HFF-Myc (cell line): Measurements from ENCODE around the gene SGO1.

ENCODE experiments used
- DNase-seq: peaks from one replicate; pipeline ENCODE4 v3.0.0-alpha.2; 2011; ENCODE audit warnings: low read depth; ENCODE audit errors: extremely low read depth
- H3K4me3 ChIP-seq: replicated peaks from 2 replicates; pipeline ENCODE4 v1.5.1; 2011; ENCODE audit warnings: low read depth, mild to moderate bottlenecking, control low read depth, low read length
- TF ChIP-seq, protein P1 (sequence below): IDR thresholded peaks from 2 replicates; pipeline ENCODE4 v1.5.1; 2012; ENCODE audit warnings: mild to moderate bottlenecking, low read depth, low read length, control low read depth; ENCODE audit errors: missing control alignments

Gene SGO1

DNA sequence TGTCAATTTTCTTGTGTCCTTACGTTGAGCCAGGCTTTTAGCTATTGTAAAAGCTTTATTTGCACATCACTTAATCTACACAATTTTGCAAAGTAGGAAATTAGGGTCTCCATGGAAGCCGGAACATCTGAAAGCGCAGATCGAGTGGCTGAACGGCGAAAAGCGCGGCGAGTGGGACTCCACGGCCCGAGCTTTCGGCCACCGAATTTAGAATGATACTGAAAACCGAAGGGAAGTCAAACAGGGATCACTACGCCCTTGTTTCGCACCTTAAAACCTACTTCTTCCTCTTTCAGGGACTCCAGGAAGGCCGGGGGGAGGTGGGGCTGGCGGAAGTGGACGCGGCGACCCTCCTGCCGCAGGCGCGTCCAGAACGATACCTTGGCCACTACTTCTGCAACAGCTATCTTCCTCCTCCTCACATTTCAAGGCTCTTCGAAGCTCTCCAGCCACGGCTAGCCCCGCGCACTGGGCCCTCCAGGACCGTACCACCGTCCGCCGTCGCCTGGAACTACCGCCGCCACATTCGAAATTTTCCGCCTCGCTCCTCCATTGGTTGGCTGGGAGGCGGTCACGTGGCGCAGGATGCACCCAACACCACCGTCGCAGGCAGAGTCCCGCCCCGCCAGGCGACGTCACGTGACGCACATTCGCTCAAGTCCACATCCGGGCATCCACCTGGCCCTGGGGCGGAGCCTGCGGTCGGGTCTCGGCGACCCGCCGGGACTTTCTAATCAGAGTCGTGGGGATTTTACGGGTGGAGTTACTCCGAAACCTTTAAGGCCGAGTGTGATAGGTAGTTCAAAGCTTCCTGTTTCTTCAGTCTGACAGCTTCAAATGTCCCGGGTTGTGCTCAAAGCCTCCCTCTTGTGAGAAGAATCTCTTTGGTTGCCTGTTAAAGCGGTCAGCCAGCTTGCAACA lies at the start of gene SGO1:
SGO1 (minus strand) TSS at position 528 of the 921 bp plus-strand sequence. CDS start 2,179 bp downstream, outside the sequence.
- DNase-seq = peak; percentile 88
- TF ChIP-seq, protein P1, sequence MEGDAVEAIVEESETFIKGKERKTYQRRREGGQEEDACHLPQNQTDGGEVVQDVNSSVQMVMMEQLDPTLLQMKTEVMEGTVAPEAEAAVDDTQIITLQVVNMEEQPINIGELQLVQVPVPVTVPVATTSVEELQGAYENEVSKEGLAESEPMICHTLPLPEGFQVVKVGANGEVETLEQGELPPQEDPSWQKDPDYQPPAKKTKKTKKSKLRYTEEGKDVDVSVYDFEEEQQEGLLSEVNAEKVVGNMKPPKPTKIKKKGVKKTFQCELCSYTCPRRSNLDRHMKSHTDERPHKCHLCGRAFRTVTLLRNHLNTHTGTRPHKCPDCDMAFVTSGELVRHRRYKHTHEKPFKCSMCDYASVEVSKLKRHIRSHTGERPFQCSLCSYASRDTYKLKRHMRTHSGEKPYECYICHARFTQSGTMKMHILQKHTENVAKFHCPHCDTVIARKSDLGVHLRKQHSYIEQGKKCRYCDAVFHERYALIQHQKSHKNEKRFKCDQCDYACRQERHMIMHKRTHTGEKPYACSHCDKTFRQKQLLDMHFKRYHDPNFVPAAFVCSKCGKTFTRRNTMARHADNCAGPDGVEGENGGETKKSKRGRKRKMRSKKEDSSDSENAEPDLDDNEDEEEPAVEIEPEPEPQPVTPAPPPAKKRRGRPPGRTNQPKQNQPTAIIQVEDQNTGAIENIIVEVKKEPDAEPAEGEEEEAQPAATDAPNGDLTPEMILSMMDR = no peak
- H3K4me3 ChIP-seq = peak within 1 kb of the TSS; percentile 92

DNA sequence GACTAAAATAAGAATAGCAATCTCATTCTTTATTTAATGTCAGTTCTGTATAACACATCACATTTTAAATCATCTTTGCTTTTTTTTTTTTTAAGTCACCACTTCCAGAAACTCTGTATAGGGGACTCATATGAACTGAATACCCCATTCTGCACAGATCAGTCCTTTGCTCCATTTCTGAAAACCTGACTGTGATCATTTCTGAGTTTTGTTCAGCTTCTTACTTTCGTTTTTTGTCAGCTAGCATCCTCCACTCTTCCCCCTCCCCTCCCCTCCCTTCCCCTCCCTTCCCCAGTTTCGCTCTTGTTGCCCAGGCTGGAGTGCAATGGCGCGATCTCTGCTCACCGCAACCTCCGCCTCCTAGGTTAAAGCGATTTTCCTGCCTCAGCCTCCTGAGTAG lies 49.8 kb upstream of the SGO1 start:
- TF ChIP-seq, protein P1 = no peak
- DNase-seq = no peak
- no peak overlapping the region for H3K4me3 ChIP-seq

DNA sequence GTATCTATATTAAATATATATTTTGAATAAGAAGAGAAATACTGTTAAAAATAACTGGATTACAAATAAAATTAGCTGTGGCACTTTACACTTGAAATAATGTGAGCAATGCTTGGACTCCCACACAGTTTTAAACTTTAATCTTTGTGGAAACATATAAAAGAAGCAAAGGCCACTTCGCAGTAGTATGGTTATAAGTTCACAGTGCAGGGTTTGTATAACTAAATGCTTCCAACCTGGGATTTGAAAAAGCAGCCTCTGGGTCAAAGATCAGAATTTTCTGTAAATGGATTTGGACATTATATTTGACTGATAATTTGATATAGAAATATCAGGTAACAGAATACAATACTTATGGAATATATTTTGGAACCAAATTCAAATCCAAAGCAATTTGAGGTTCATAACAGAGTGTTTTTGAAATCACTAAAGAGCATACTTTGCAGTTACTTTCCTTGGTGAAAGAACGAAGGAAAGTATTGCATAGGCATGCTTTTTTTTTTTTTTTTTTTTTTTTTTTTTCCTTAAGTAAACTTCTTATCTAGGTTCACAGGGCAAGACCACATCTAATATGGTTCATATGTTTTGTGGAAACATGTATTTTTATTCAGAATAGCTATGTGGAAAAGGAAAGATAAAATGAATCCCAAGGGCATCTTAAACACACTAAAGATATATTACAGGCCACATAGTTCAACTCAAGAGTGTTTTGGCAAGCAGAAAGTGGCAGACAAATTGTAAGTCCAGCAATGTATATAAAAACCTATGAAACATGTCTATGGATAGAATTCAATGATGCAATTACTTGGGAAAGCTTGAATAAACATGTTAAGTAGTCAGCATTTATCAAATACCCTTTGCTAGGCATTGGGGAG lies 47.1 kb upstream of the SGO1 start:
- TF ChIP-seq, protein P1 = no peak
- no peak for DNase-seq
- H3K4me3 ChIP-seq = no peak overlapping the region

DNA sequence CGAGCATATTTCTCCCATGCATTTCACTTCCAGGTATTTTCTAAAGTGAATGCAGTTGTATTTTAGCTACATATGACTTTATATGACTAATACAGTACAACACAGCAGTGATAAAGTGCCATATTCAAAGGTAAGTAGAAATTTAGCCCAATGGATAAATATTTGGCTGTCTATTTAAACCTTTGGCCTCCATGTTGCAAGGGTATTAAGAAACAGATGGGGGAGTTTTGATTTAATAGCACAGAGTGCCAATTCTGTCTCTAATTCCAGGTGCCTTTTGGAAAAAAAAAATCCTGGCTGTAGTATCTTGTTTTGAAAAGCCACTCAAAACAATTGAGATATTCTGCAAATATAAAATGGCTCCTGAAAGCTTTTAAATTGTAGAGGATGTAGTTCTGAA lies 44.9 kb upstream of the SGO1 start:
- no peak for DNase-seq
- TF ChIP-seq, protein P1 = no peak
- no peak overlapping the region for H3K4me3 ChIP-seq

DNA sequence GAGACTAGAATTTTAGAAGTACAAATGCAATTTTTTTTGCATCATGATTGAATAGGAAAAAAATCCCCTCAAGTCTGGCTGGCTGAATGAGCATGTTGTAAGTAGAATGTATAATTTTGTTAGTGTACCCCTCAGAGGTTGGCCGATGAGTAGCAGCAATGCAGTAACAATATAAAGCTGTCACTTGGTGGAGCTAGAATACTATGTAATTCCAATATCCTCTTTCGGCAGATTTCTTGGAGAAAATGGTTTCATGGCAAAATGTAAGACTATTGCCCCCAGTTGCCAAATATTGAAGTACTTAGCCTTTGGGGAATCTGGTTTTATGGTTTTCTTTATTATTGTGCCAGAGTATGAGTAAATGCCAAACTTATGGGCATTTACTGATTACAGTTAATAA lies 39.8 kb upstream of the SGO1 start:
- TF ChIP-seq, protein P1 = no peak
- peak; percentile 19 for DNase-seq
- H3K4me3 ChIP-seq = no peak overlapping the region

DNA sequence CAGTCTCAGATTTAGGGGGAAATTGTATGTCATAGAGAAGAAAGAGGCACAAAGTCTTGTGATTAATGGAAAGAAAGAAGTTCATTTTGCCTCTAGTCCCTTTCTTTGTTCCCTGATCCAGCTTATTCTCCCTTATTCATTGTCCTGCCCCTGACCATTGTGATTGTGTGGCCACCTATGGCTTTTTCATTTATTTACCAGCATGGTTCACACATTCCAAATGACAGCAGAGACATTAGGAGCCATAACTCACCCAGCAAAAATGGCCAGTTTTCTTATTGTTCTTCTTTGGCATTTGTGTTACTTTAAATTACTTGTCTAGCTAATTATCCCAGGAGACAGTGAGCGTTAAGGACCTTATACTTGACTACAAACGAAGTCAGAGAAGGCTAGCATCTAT lies 36.3 kb upstream of the SGO1 start:
- no peak overlapping the region for H3K4me3 ChIP-seq
- no peak for DNase-seq

More for the DNA sequence above, 36.3 kb upstream of the SGO1 start:
- TF ChIP-seq, protein P1 = no peak
